Fibroblast of lung (primary cell): ENCODE data around the gene SLC2A1.

Experiments used
- EZH2 ChIP-seq: IDR thresholded peaks from 2 replicates; pipeline ENCODE4 v1.5.1; 2012; ENCODE audit warnings: low read length, control low read depth, mild to moderate bottlenecking; ENCODE audit errors: missing control alignments
- TF ChIP-seq, protein P1 (sequence below), 2 donors: IDR thresholded peaks in 1 of 2; conservative IDR thresholded peaks in 1 of 2; 1 replicate in 1 of 2; 2 replicates in 1 of 2; pipeline ENCODE4 v1.5.1; 2011 to 2012; ENCODE audit warnings: low read length in 2 of 2, control low read depth in 1 of 2, inconsistent platforms in 1 of 2, low read depth in 1 of 2, mild to moderate bottlenecking in 1 of 2

DNA sequence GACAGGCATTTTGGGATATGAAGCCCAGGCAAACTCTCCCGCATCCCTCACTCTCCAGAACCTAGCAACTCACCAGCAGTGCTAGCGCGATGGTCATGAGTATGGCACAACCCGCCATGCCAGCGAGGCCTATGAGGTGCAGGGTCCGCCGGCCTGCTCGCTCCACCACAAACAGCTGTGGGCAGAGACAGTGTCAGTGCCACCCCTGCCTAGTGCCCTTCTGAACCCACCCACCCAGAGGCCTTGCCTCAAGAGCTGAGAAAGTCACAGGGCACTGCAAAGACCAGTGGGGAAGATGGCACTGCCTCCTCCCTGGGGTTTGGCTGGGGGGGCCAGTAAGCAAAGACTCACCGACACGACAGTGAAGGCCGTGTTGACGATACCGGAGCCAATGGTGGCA is 29.8 kb downstream of the SLC2A1 start:
- TF ChIP-seq, protein P1, sequence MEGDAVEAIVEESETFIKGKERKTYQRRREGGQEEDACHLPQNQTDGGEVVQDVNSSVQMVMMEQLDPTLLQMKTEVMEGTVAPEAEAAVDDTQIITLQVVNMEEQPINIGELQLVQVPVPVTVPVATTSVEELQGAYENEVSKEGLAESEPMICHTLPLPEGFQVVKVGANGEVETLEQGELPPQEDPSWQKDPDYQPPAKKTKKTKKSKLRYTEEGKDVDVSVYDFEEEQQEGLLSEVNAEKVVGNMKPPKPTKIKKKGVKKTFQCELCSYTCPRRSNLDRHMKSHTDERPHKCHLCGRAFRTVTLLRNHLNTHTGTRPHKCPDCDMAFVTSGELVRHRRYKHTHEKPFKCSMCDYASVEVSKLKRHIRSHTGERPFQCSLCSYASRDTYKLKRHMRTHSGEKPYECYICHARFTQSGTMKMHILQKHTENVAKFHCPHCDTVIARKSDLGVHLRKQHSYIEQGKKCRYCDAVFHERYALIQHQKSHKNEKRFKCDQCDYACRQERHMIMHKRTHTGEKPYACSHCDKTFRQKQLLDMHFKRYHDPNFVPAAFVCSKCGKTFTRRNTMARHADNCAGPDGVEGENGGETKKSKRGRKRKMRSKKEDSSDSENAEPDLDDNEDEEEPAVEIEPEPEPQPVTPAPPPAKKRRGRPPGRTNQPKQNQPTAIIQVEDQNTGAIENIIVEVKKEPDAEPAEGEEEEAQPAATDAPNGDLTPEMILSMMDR (conservative IDR thresholded peaks at IDR 0.05 in 1 of 2, IDR thresholded peaks at IDR 0.05 in 1 of 2; ENCODE audit: low read depth in 1 of 2, low read length in 2 of 2): no peak
- TF ChIP-seq EZH2: no peak
